GM18507 (cell line): ENCODE data around the gene HTRA1.

Source experiments
- DNase-seq: peaks from one replicate; pipeline ENCODE4 v3.0.0; 2011; ENCODE audit warnings: low read depth; ENCODE audit not compliant: insufficient read length; ENCODE audit errors: extremely low spot score
- FAIRE-seq: peaks from 2 replicates; lab custom pipeline; 2011; peaks lifted over from hg19 to GRCh38; lab: Jason Lieb, UNC

HTRA1 gene

DNA sequence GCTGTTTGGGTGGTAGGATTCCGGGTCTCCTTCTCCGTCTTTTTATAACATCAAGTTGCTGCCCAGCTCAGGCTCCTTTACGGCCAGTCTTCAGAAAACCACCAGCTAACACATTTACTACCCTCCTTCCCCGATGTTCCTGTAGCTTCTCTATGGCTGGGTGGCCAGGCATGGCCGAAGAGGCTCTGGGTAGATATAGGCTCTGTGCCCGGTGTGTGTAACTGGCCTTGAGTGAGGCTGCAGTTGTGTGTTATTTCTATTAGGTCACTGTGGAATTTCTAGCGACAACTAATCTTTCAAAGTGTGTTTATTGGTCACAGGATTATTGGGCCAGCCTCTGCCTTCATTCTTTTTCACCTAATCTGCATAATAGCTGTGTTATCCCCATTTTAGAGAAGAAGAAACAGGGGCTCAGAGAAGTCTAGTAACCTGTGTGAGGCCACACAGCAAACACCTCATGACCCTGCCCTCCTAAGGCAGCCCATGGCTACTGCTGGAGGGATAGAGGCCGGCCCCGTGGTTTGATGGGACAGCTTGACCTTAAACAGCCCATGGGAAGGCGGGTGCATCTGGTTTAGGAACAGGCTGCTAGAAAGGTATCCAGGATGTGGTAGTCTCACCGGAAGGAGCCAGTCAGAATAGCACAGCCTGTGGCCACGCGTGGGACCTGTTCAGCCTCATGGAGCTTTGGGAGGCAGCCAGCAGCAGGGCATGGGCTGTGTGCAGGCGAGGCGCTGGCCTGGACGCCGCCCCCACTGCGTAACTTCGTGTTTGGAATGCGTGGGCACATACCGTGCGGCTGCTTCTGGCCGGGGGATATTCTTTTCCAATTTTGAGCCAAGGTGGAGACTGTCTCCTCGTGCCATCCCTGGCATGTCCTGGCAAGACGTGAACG is 29.7 kb downstream of the HTRA1 start:
- DNase-seq (no peak), FAIRE-seq (no peak)

DNA sequence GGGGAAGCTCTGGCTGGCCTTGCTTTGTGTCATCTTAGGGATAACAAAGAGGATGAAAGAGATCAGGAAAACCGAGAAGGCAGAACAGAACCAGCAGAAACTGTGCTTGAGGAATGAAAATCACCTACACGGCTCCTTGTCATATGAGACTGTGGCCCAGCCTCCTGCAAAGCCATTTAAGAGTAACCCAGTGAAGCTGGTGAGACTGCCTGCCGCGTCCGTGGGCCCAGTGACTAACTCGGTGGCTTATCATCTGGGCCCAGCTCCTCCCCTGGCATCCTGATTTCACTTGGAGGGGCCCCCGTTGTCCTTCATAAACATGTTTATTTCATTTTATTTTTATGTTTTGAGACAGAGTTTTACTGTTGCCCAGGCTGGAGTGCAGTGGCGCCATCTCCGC is 30.7 kb downstream of the HTRA1 start:
- DNase-seq (no peak), FAIRE-seq (no peak)

DNA sequence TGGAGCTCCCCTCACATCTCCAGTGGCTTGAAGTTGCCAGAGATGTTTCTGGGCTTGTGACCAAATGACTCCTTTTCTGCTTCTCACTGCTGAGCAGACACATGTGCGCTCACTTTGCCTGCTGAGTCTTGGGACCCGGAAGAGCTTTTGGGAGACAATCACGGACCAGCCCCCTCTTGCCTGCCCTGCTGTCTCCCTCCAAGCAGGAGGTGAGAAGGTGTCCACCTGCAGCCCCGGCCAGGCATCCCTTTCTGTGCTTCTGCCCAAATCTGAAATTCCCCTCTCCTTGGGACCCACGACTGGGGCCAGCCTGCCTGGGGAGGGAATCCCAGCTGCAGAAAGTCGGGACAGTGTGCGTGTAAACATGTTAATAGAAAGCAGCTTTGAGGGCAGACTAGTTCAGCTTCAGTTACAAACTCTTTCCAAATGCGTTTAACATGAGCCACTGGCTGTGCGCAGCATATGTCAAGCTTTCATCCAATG is 31.7 kb downstream of the HTRA1 start:
- no peak for DNase-seq

GRCh38 chr10:122493761-122494160 is 32.4 kb downstream of the HTRA1 start:
- FAIRE-seq = no peak
- DNase-seq = no peak

More for the DNA sequence above, 31.7 kb downstream of the HTRA1 start:
- no peak for FAIRE-seq

DNA sequence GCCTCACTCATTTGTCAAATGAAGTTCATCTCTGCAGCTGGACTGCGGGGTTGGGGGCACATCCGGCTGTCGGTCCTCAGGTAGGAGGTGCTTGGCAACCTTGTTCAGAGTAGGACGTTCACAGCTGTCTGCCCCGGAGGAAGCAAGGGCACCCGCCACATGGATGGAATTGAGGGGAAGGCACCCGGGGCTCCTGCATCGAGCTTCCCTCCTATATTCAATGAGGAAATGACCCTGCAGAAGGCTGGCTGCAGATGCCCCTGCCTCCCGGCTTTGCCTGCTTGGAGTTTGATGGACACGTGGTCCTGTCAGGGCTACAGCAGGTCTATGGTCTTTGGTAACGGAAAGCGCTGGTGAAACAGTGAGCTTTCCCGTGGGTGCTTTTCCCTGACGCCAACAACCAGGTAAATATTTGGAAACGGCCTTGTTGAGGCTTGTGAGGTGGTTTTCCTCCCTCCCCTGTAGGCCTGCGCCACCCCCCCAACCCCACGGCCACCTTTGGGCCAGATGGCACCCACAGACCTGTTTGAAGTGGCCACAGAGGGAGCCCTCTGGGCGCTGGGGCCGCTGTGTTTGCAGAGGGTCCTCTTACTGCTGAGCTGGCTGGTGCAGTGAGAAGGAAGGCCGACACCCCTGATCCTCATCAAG is 32.9 kb downstream of the HTRA1 start:
- no peak for DNase-seq
- FAIRE-seq = no peak

DNA sequence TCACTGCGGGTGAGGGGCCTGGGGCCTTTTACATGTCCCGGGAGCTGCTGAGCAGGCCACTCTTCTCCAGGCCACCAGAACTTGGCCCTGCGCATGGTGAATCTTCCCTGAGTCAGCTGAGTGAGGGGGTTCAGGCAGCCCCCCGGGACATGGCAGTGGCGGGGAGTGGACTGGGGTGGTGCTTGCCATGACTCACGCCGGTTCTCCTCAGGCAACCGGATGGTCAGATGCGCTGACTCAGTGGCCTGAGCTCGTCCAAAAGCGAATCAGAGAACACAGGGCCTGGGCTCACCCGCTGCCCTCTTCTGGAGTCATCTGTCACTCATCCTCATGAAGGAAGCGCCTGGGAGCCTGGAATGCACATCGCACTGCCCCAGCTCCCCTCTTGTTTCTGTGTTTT is 33.5 kb downstream of the HTRA1 start:
- DNase-seq (no peak), FAIRE-seq (no peak)

GRCh38 chr10:122495406-122496340 is 34.3 kb downstream of the HTRA1 start:
- DNase-seq (no peak), FAIRE-seq (no peak)

DNA sequence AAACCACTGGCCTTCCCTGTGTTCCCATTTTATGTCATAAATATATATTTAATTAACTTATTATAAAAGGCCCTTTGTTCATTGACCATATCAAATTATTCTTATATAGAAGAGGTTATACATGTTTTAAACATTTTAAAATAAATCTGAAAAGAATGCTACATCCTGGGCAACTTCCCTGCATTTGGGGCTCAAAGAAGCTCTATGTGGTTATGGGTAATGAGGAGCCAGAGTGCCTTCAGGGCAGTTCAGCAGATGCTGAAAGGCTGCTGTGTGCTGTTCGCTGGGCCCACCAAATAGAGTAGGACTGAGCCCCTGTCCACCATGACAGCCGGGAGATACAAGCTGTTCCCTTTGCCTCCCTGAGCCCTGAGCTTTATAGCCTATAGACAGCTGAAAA is 35.9 kb downstream of the HTRA1 start:
- DNase-seq (no peak), FAIRE-seq (no peak)

DNA sequence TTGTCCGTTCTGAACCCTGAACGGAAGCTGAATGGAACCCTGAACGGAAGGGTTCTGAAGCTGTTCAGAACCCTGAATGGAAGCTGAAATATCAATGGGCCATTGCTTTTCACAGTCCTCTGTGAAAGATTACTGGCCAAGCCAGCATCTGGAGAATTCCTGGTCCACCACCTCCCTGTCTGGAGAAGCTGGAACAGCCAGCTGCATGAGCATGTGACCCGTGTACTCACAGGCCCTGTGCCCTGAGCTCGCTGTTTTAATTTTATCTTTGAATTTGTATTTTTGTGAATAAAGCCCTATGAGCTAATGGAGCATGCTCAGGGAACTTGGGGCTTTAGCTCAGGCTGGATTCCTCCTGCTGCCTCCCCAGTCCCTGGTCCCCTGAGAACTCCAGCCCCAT is 37.2 kb downstream of the HTRA1 start:
- FAIRE-seq = no peak
- DNase-seq = no peak

DNA sequence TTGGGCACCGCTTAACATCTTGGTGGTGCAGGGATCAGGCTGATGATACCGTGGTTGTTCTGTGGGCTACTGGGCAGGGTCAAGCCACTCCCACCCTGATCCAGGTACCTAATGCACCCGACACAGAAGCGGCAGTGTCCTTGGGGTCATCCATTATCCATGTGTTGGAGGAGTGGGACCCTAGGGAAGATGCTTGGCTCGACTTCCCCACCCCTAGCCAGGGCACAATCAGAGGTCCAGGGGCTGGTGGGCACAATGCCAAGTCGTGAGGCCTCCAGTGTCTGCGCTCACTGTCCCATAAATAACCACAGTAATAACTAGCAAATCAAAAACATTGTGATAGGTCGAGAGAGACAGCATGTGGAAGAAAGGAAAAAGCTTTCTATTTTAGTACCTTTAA is 37.7 kb downstream of the HTRA1 start:
- FAIRE-seq = no peak
- no peak for DNase-seq

DNA sequence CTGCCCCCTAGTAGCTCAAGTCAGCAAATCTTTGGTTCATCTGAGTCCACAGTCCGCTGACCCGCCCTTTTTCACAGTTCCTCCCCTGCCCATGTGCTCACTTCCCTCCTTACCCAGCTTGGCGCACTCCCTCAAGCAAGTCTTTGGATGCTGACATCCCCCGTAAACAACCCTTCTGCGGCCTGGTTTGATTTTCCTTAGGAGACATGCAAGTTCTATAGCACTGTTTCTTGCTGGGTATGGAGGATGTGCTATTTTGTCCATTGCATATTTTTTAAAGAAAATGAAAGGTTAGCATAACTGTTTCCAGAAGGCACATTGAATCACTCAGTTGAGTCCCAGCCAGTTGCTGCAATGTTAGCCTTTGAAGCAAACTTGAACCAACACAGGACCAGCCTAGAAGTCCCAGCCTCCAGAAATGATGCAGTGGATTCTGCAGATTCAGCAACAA is 38.2 kb downstream of the HTRA1 start:
- DNase-seq (no peak), FAIRE-seq (no peak)

DNA sequence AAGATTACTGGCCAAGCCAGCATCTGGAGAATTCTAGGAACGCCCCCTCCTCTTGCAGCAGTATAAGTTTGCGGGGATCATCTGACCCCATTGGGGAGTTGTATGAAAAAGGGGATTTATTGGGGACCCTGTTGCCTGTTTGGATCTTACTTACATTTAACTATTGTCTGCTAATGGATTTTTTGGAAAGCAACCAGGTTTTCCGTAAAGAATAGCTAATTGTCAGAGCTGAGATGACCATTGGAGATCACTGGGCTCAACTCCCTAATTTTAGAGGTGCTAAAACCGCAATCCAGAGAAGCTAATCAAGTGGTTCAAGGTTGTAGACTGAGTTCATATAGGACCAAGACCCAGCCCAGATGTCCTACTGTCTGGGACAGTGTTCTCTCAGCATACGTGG is 38.8 kb downstream of the HTRA1 start:
- DNase-seq = no peak
- FAIRE-seq = no peak

DNA sequence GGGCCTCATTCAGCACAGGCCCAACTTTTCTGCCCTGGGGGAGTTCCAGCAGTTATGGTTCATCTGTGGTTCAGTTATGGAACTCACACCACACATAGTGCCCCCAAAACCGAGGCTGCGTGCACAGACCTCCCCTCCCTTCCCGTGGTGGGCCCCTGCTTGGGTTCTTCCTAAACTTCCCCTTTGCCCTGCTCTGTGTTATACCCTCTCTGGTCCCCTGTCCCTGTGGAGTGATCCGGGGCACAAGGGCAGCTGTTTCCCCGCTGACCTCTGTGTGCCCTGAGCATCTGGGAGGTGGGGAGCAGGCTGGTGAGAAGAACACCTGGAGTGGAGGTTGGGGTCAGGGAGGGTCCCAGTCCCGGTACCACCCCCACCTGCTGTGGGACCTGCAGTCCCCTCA is 39.4 kb downstream of the HTRA1 start:
- DNase-seq (no peak), FAIRE-seq (no peak)

DNA sequence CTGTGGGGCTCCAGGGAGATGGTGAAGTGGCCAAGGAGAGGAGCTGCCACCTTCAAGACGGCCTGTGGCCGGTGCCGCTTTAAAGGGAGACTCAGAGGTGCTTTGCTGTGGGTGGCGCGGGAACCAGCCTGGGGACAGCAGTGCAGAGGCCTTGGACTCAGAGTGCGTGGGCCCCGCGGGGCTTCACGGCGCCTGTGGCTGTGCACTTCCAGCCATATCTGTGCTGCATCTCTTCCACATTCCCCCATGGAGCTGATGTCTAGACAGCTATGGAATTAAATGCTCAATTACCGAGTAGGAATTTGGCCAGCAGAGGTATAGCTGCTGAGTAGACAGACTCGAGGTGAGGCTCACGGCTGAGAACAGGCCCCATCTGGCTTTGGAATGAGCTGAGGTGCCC is 41.7 kb downstream of the HTRA1 start:
- DNase-seq (no peak), FAIRE-seq (no peak)

DNA sequence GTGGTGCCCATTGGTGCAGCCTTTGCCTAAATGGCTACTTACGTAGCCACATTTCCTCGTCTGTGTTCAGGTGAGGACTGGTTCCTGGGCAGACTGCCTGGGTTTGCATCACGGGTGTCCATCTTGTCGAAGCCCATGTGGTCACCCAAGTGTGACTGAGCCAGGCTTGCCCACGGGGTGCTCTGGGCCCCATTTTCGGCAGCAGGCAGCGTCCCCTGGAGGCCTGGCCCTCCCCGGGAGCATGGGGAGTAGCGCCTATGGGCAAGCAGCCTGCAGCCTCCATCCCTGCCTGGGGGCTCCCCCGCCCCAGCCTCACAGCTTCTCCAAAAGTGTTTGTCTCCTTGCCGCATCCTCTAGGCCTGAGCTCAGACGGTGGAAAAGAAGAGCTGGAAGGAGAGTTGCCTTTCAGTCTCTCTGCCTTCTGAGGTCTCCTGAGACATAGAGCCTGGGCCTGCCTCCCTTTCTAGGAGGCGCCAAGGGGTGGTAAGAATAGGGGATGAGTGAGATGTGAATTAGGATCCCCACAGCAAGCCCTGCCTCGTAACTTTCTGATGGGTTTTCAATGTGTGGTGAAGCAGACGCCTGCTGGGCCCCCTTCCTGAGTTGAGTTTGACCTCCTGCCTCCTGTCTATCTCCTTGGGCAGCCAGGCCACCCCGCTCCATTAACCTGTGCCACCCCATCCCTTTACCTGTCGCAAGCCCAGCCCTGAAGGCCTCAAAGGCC is 42.7 kb downstream of the HTRA1 start:
- FAIRE-seq = no peak
- no peak for DNase-seq

DNA sequence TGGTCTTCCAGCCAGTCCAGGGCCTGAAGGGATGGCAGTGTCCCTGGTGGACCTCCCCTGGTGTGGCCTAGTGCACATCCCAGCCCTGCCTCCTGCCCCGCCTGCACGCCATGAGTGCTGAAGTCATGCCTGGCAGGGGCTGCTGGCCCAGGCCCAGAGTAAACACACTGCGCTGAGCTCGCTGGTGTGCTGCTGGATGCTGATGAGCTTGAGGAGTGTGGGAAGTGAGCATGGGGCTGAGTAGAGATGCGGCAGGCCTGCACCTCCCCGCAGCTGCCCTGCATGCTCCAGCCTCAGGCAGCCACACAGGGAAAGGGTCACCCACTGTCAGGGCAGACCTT is 43.2 kb downstream of the HTRA1 start:
- no peak for FAIRE-seq
- DNase-seq = no peak

DNA sequence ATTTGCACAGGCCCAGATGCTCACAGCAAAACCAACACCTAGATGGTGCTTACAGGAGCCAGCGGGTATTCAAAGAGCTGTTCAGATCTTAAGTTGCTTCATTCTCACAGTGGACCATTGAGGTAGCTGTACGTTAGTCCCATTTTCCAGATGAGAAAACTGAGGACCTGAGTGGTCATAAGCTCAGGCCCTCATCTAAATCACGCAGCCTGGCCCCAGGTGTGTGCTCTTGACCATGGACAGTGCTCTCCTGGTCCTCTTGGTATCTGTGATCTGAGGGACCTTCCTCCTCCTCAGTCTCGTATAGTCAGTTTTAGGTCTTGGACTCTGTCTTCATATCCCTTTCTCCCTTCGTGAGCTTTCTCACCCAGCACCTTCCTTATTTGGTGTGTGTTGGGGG is 43.7 kb downstream of the HTRA1 start:
- DNase-seq (no peak), FAIRE-seq (no peak)

GRCh38 chr10:122505885-122506645 is 44.7 kb downstream of the HTRA1 start:
- DNase-seq (no peak), FAIRE-seq (no peak)

GRCh38 chr10:122507616-122508015 is 46.3 kb downstream of the HTRA1 start:
- DNase-seq (no peak), FAIRE-seq (no peak)
